NT2/D1 (cell line): ENCODE measurements around the gene APOBEC3A.

ENCODE experiments used
- YY1 ChIP-seq: IDR thresholded peaks from 2 replicates; pipeline ENCODE4 v1.6.1; 2011; ENCODE audit not compliant: insufficient read length, insufficient read depth
- ZNF274 ChIP-seq: IDR thresholded peaks from 2 replicates; pipeline ENCODE4 v1.6.1; 2011; ENCODE audit warnings: mild to moderate bottlenecking, low read depth, low read length

- no peak for TF ChIP-seq ZNF274
- no peak for TF ChIP-seq YY1
Observed at GRCh38 chr22:38923463-38924346, 33.7 kb upstream of the APOBEC3A start.
